Right atrium auricular region (tissue), 2 donors: ENCODE results near the gene FMO2. TPM values are rescaled to one million over a fixed set of nuclear protein-coding genes. Genes with fewer than 3 reads are reported as not detected.

ENCODE experiments used
- DNase-seq: peaks from one replicate; pipeline ENCODE4 v3.0.0-alpha.2; 2019; ENCODE audit warnings: low spot score
- H3K27ac ChIP-seq, 2 donors: fragments of 200-600 bp; sonication (generic); 1 replicate in 1 of 2; 2 replicates in 1 of 2; pipeline ENCODE4 v1.5.1; 2016 to 2019
- H3K27me3 ChIP-seq, 2 donors: fragments of 200-600 bp; sonication (generic); one replicate each; pipeline versions ENCODE4 v1.5.1 to v1.6.0; 2017 to 2019
- H3K36me3 ChIP-seq: fragments of 200-600 bp; sonication (generic); one replicate; pipeline ENCODE4 v1.5.1; 2016
- H3K4me1 ChIP-seq, 2 donors: fragments of 200-600 bp; sonication (generic); one replicate each; pipeline versions ENCODE4 v1.5.1 to v1.6.0; 2017 to 2019
- H3K4me3 ChIP-seq, 2 donors: fragments of 200-600 bp; sonication (generic); 1 replicate in 1 of 2; 2 replicates in 1 of 2; pipeline ENCODE4 v1.5.1; 2017 to 2019; ENCODE audit warnings: mild to moderate bottlenecking in 1 of 2, moderate library complexity in 1 of 2
- H3K9me3 ChIP-seq, 2 donors: fragments of 200-600 bp; sonication (generic); one replicate each; pipeline ENCODE4 v1.5.1; 2019
- CTCF ChIP-seq, 2 donors: fragments of 200-600 bp; sonication (generic); IDR thresholded peaks; one replicate each; pipeline ENCODE4 v1.5.1; 2019; ENCODE audit warnings: antibody characterized with exemption in 2 of 2
- total RNA-seq, 2 donors: library from RNA; depleted of rRNA; stranded (reverse); fragments of >200 nt; gene quantifications; one replicate each; pipeline ENCODE4 v1.1.0, GENCODE V29; 2016

The FMO2 gene
- total RNA-seq, 2 donors from 2014 or later: 28.4 to 66.6 TPM

GRCh38 chr1:171206978-171207355, 21.9 kb downstream of the FMO2 start:
- no peak for TF ChIP-seq CTCF (IDR thresholded peaks at IDR 0.05)
- Histone ChIP-seq H3K27ac (peak overlapping the region in 1 of 2 donors; percentile 8), H3K4me1 (peaks cover 0 to 24% of the 10 kb centered on the region in 2 donors), H3K9me3 (no peaks in the 10 kb centered on the region), H3K4me3 (no peak overlapping the region), H3K27me3 (no peaks in the 10 kb centered on the region), H3K36me3 (peaks cover 21% of the 10 kb centered on the region)
- DNase-seq: no peak

- H3K27ac ChIP-seq: peak overlapping the region in 1 of 2 donors; percentile 8
- peaks cover 0 to 24% of the 10 kb centered on the region in 2 donors for H3K4me1 ChIP-seq
- H3K4me3 ChIP-seq: no peak overlapping the region
- no peak for TF ChIP-seq CTCF (IDR thresholded peaks at IDR 0.05)
- no peaks in the 10 kb centered on the region for H3K27me3 ChIP-seq
- peaks cover 21% of the 10 kb centered on the region for H3K36me3 ChIP-seq
- no peak for DNase-seq
- H3K9me3 ChIP-seq: no peaks in the 10 kb centered on the region
Observed at GRCh38 chr1:171207377-171207776, 22.3 kb downstream of the FMO2 start.

- peaks cover 8% of the 10 kb centered on the region for H3K36me3 ChIP-seq
- no peaks in the 10 kb centered on the region for H3K27me3 ChIP-seq
- TF ChIP-seq CTCF (IDR thresholded peaks at IDR 0.05): no peak
- peak overlapping the region in 1 of 2 donors; percentile 56 for H3K27ac ChIP-seq
- H3K4me1 ChIP-seq: peaks cover 0 to 24% of the 10 kb centered on the region in 2 donors
- H3K4me3 ChIP-seq: no peak overlapping the region
- no peaks in the 10 kb centered on the region for H3K9me3 ChIP-seq
- no peak for DNase-seq
Observed at GRCh38 chr1:171210355-171210754, 25.3 kb downstream of the FMO2 start.

- no peaks in the 10 kb centered on the region for H3K36me3 ChIP-seq
- H3K27me3 ChIP-seq: no peaks in the 10 kb centered on the region
- DNase-seq: no peak
- TF ChIP-seq CTCF (IDR thresholded peaks at IDR 0.05): no peak
- H3K4me3 ChIP-seq: no peak overlapping the region
- H3K4me1 ChIP-seq: peaks cover 0 to 20% of the 10 kb centered on the region in 2 donors
- no peak overlapping the region for H3K27ac ChIP-seq
- no peaks in the 10 kb centered on the region for H3K9me3 ChIP-seq
Observed at GRCh38 chr1:171212607-171213351, 27.7 kb downstream of the FMO2 start.

- Histone ChIP-seq H3K27me3 (no peaks in the 10 kb centered on the region), H3K4me1 (peaks cover 0 to 23% of the 10 kb centered on the region in 2 donors), H3K9me3 (no peaks in the 10 kb centered on the region), H3K36me3 (no peaks in the 10 kb centered on the region), H3K4me3 (no peak overlapping the region), H3K27ac (no peak overlapping the region)
- DNase-seq: no peak
- TF ChIP-seq CTCF (IDR thresholded peaks at IDR 0.05): no peak
Observed at GRCh38 chr1:171213559-171214454, 28.7 kb downstream of the FMO2 start.
